ENCODE data around the gene METTL16. TPM values are rescaled to one million over a fixed set of nuclear protein-coding genes. Genes with fewer than 3 reads are reported as not detected.

Gene METTL16
- total RNA-seq, 2 experiments from 2014 or later, result 26.6 to 41.5 TPM

- TF ChIP-seq, protein P1, sequence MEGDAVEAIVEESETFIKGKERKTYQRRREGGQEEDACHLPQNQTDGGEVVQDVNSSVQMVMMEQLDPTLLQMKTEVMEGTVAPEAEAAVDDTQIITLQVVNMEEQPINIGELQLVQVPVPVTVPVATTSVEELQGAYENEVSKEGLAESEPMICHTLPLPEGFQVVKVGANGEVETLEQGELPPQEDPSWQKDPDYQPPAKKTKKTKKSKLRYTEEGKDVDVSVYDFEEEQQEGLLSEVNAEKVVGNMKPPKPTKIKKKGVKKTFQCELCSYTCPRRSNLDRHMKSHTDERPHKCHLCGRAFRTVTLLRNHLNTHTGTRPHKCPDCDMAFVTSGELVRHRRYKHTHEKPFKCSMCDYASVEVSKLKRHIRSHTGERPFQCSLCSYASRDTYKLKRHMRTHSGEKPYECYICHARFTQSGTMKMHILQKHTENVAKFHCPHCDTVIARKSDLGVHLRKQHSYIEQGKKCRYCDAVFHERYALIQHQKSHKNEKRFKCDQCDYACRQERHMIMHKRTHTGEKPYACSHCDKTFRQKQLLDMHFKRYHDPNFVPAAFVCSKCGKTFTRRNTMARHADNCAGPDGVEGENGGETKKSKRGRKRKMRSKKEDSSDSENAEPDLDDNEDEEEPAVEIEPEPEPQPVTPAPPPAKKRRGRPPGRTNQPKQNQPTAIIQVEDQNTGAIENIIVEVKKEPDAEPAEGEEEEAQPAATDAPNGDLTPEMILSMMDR (conservative IDR thresholded peaks at IDR 0.05; ENCODE audit: low read length), result no peak
- TF ChIP-seq EZH2phosphoT487 (IDR thresholded peaks at IDR 0.05; ENCODE audit: borderline replicate concordance, low read depth, low read length), result no peak
- BruUV-seq (replicated peaks), result no TSS peak
- H2AFZ ChIP-seq (ENCODE audit: low read length), result no peak overlapping the region
- no peaks in the 10 kb centered on the region for H3K9me2 ChIP-seq (ENCODE audit: insufficient read depth, low read length)
- ChIA-PET POLR2A (no interaction called here), CTCF (ENCODE audit: unreplicated experiment) (no interaction called here)
- intact Hi-C loops (cut with micrococcal nuclease; ENCODE audit: unreplicated experiment), result no loop called here
- DNase-seq (ENCODE audit: low spot score), result no peak
- H3K4me1 ChIP-seq (ENCODE audit: insufficient read depth, low read length, poor library complexity, severe bottlenecking), result no peaks in the 10 kb centered on the region
- no peak overlapping the region for H3K4me2 ChIP-seq (ENCODE audit: low read length)
- H3K79me2 ChIP-seq (ENCODE audit: insufficient read depth, low read depth, low read length), result no peaks in the 10 kb centered on the region
- no peak overlapping the region for H3K27ac ChIP-seq (ENCODE audit: low read depth, low read length, poor library complexity, severe bottlenecking)
- no peaks in the 10 kb centered on the region for H3K9me3 ChIP-seq (ENCODE audit: low read length)
- H3K4me3 ChIP-seq (ENCODE audit: low read depth, low read length, poor library complexity, severe bottlenecking), result no peak overlapping the region
- H3K36me3 ChIP-seq (ENCODE audit: insufficient read depth, low read length), result no peaks in the 10 kb centered on the region
- no peaks in the 10 kb centered on the region for H4K20me1 ChIP-seq (ENCODE audit: insufficient read depth, low read length)
These were observed 136.3 kb downstream of the METTL16 start for GRCh38 chr17:2375406-2375805.

DNA sequence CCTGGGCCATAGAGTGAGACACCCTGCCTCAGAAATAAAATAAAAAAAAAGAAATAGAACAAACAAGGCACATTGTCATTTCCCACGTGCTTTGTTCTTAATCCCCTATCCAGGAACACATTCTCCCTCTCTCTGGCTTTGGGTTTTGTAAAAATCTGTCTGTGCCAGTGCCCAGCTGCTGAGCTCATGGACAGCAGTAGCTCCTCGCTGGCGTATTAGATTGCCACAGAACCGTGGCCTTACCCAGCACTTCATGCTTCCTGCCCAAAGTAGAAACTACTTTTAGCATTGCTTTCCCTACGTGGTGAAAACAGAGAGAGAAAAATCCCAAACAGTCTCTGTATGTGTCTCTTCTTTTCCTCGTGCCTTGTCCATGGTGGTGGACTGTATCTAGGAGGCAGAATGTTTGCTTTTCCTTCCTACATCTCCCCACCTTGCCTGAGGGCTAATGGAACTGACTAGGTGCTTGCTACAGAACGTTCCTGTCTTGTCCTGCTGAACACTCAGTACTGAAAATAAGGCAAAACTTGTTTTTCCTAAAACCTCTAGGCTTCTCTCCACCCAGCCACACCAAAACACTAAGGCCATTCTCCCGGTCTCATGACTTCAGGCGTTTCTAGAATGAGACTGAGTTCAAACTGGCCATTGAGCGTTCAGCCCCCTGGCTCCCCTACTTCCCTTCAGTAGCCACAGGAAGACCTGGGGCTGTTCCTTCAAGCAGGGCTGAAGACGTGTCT, 137.0 kb downstream of the METTL16 start:
- no peaks in the 10 kb centered on the region for H3K36me3 ChIP-seq (ENCODE audit: insufficient read depth, low read length)
- no peaks in the 10 kb centered on the region for H4K20me1 ChIP-seq (ENCODE audit: insufficient read depth, low read length)
- intact Hi-C loops (cut with micrococcal nuclease; ENCODE audit: unreplicated experiment), result no loop called here
- no peak overlapping the region for H2AFZ ChIP-seq (ENCODE audit: low read length)
- DNase-seq (ENCODE audit: low spot score), result no peak
- no peaks in the 10 kb centered on the region for H3K79me2 ChIP-seq (ENCODE audit: insufficient read depth, low read depth, low read length)
- no peak overlapping the region for H3K27ac ChIP-seq (ENCODE audit: low read depth, low read length, poor library complexity, severe bottlenecking)
- BruUV-seq (replicated peaks), result no TSS peak
- no peaks in the 10 kb centered on the region for H3K9me2 ChIP-seq (ENCODE audit: insufficient read depth, low read length)
- TF ChIP-seq, protein P1 (conservative IDR thresholded peaks at IDR 0.05; ENCODE audit: low read length), result no peak
- no peak for TF ChIP-seq EZH2phosphoT487 (IDR thresholded peaks at IDR 0.05; ENCODE audit: borderline replicate concordance, low read depth, low read length)
- H3K4me3 ChIP-seq (ENCODE audit: low read depth, low read length, poor library complexity, severe bottlenecking), result no peak overlapping the region
- no peaks in the 10 kb centered on the region for H3K4me1 ChIP-seq (ENCODE audit: insufficient read depth, low read length, poor library complexity, severe bottlenecking)
- ChIA-PET POLR2A (no interaction called here), CTCF (ENCODE audit: unreplicated experiment) (no interaction called here)
- H3K4me2 ChIP-seq (ENCODE audit: low read length), result no peak overlapping the region
- no peaks in the 10 kb centered on the region for H3K9me3 ChIP-seq (ENCODE audit: low read length)

DNA sequence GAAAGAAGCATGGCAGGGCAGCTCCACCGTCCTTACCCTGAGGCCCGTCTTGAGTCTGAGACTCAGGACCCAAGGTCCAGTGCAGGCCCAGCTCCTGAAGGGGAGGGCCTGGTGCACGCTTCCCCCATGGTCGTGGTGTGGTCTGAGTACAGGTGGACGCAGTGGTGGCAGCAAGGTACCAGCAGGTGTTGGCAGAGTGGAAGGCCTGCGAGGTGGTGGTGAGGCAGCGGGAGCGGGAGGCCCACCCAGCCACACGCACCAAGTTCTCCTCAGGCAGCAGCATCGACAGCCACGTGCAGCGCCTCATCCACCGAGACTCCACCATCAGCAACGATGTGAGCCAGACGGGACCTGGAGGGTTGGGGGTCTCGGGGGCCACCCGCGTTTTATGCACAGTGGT, 138.5 kb downstream of the METTL16 start:
- Histone ChIP-seq H3K9me2 (ENCODE audit: insufficient read depth, low read length) (no peaks in the 10 kb centered on the region), H4K20me1 (ENCODE audit: insufficient read depth, low read length) (no peaks in the 10 kb centered on the region), H3K36me3 (ENCODE audit: insufficient read depth, low read length) (no peaks in the 10 kb centered on the region), H3K9me3 (ENCODE audit: low read length) (no peaks in the 10 kb centered on the region), H3K4me2 (ENCODE audit: low read length) (no peak overlapping the region), H3K79me2 (ENCODE audit: insufficient read depth, low read depth, low read length) (no peaks in the 10 kb centered on the region), H3K27ac (ENCODE audit: low read depth, low read length, poor library complexity, severe bottlenecking) (no peak overlapping the region), H3K4me1 (ENCODE audit: insufficient read depth, low read length, poor library complexity, severe bottlenecking) (no peaks in the 10 kb centered on the region), H3K4me3 (ENCODE audit: low read depth, low read length, poor library complexity, severe bottlenecking) (no peak overlapping the region), H2AFZ (ENCODE audit: low read length) (no peak overlapping the region)
- BruUV-seq (replicated peaks), result no TSS peak
- ChIA-PET CTCF (ENCODE audit: unreplicated experiment) (no interaction called here), POLR2A (no interaction called here)
- intact Hi-C loops (cut with micrococcal nuclease; ENCODE audit: unreplicated experiment), result no loop called here
- no peak for TF ChIP-seq EZH2phosphoT487 (IDR thresholded peaks at IDR 0.05; ENCODE audit: borderline replicate concordance, low read depth, low read length)
- TF ChIP-seq, protein P1 (conservative IDR thresholded peaks at IDR 0.05; ENCODE audit: low read length), result no peak
- DNase-seq (ENCODE audit: low spot score), result no peak
